ENCODE measurements around the gene SLC8A2. TPM values are rescaled to one million over a fixed set of nuclear protein-coding genes. Genes with fewer than 3 reads are reported as not detected.

SLC8A2 gene
- total and polyA plus RNA-seq, 2 experiments from 2014 or later = 0.86 to 10.0 TPM

DNA sequence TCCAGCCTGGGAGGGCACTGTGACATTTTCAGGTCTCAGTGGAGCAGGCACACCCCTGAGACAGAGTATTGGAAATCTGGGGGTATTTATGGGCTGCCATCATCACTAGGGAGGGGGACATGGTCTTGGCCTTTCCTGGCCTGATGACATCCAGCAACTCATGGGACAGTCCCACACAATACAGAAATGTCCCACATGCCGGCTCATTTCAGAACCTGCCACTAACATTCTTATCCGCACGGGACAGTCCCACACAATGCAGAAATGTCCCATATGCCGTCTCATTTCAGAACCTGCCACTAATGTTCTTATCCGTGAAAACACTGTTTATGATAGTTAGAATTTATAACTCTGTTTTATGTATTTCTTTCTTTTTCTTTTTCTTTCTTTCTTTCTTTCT lies 9.8 kb downstream of the SLC8A2 start (continued):
- TF ChIP-seq, protein P1, sequence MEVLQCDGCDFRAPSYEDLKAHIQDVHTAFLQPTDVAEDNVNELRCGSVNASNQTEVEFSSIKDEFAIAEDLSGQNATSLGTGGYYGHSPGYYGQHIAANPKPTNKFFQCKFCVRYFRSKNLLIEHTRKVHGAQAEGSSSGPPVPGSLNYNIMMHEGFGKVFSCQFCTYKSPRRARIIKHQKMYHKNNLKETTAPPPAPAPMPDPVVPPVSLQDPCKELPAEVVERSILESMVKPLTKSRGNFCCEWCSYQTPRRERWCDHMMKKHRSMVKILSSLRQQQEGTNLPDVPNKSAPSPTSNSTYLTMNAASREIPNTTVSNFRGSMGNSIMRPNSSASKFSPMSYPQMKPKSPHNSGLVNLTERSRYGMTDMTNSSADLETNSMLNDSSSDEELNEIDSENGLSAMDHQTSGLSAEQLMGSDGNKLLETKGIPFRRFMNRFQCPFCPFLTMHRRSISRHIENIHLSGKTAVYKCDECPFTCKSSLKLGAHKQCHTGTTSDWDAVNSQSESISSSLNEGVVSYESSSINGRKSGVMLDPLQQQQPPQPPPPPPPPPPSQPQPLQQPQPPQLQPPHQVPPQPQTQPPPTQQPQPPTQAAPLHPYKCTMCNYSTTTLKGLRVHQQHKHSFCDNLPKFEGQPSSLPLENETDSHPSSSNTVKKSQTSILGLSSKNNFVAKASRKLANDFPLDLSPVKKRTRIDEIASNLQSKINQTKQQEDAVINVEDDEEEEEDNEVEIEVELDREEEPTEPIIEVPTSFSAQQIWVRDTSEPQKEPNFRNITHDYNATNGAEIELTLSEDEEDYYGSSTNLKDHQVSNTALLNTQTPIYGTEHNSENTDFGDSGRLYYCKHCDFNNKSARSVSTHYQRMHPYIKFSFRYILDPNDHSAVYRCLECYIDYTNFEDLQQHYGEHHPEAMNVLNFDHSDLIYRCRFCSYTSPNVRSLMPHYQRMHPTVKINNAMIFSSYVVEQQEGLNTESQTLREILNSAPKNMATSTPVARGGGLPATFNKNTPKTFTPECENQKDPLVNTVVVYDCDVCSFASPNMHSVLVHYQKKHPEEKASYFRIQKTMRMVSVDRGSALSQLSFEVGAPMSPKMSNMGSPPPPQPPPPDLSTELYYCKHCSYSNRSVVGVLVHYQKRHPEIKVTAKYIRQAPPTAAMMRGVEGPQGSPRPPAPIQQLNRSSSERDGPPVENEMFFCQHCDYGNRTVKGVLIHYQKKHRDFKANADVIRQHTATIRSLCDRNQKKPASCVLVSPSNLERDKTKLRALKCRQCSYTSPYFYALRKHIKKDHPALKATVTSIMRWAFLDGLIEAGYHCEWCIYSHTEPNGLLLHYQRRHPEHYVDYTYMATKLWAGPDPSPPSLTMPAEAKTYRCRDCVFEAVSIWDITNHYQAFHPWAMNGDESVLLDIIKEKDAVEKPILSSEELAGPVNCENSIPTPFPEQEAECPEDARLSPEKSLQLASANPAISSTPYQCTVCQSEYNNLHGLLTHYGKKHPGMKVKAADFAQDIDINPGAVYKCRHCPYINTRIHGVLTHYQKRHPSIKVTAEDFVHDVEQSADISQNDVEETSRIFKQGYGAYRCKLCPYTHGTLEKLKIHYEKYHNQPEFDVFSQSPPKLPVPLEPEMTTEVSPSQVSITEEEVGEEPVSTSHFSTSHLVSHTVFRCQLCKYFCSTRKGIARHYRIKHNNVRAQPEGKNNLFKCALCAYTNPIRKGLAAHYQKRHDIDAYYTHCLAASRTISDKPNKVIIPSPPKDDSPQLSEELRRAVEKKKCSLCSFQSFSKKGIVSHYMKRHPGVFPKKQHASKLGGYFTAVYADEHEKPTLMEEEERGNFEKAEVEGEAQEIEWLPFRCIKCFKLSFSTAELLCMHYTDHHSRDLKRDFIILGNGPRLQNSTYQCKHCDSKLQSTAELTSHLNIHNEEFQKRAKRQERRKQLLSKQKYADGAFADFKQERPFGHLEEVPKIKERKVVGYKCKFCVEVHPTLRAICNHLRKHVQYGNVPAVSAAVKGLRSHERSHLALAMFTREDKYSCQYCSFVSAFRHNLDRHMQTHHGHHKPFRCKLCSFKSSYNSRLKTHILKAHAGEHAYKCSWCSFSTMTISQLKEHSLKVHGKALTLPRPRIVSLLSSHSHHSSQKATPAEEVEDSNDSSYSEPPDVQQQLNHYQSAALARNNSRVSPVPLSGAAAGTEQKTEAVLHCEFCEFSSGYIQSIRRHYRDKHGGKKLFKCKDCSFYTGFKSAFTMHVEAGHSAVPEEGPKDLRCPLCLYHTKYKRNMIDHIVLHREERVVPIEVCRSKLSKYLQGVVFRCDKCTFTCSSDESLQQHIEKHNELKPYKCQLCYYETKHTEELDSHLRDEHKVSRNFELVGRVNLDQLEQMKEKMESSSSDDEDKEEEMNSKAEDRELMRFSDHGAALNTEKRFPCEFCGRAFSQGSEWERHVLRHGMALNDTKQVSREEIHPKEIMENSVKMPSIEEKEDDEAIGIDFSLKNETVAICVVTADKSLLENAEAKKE (CRISPR knock-in tag; IDR thresholded peaks at IDR 0.05) = no peak
- TF ChIP-seq ZNF331 (CRISPR knock-in tag; IDR thresholded peaks at IDR 0.05; ENCODE audit: low read depth) (no peak), ZNF114 (CRISPR knock-in tag; IDR thresholded peaks at IDR 0.05) (no peak), EZH2 (IDR thresholded peaks at IDR 0.05; ENCODE audit: low read depth, unreplicated experiment) (no peak), POLR2AphosphoS5 (IDR thresholded peaks at IDR 0.05; ENCODE audit: low read depth) (no peak), STAT1 (IDR thresholded peaks at IDR 0.05; ENCODE audit: unreplicated experiment) (no peak)
- TF ChIP-seq, protein P2, sequence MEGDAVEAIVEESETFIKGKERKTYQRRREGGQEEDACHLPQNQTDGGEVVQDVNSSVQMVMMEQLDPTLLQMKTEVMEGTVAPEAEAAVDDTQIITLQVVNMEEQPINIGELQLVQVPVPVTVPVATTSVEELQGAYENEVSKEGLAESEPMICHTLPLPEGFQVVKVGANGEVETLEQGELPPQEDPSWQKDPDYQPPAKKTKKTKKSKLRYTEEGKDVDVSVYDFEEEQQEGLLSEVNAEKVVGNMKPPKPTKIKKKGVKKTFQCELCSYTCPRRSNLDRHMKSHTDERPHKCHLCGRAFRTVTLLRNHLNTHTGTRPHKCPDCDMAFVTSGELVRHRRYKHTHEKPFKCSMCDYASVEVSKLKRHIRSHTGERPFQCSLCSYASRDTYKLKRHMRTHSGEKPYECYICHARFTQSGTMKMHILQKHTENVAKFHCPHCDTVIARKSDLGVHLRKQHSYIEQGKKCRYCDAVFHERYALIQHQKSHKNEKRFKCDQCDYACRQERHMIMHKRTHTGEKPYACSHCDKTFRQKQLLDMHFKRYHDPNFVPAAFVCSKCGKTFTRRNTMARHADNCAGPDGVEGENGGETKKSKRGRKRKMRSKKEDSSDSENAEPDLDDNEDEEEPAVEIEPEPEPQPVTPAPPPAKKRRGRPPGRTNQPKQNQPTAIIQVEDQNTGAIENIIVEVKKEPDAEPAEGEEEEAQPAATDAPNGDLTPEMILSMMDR (conservative IDR thresholded peaks at IDR 0.05; ENCODE audit: low read depth in 2 of 2) = no peak

DNA sequence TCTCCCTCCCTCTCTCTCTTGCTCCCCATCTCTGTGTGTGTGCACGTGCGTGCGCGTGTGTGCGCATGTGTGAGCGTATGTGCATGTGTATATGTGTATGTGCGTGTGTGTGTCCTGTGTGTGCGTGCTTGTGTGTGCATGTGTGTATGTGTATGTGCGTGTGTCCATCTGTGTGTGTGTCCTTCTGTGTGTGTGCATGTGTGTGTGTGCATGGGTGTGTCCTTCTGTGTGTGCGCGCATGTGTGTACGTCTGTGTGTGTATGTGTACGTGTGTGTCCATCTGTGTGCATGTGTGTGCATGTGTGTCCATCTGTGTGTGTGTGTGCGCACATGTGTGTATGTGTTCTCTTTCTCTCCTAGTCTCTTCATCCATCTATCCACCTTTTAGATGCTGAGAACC lies 12.2 kb downstream of the SLC8A2 start:
- Histone ChIP-seq H3K4me3 (no peak overlapping the region), H4K20me1 (replicated peaks; ENCODE audit: insufficient read depth) (0 out of 2 replicates have a peak, but pooled peaks cover 4% of the 10 kb centered on the region), H2AFZ (no peak overlapping the region), H3K27me3 (ENCODE audit: insufficient read depth) (peaks cover 41% of the 10 kb centered on the region), H3K9me2 (ENCODE audit: insufficient read depth) (no peaks in the 10 kb centered on the region), H3F3A (replicated peaks; ENCODE audit: low read depth) (0 out of 2 replicates have a peak, but pooled peaks cover 5% of the 10 kb centered on the region), H3K4me1 (ENCODE audit: insufficient read depth) (peaks cover 5% of the 10 kb centered on the region; the same call in 1 of the 2 replicates), H3K79me2 (replicated peaks; ENCODE audit: insufficient read depth) (no peaks in the 10 kb centered on the region), H3K4me2 (no peak overlapping the region), H3K27ac (ENCODE audit: low read depth) (no peak overlapping the region), H3K36me3 (ENCODE audit: insufficient read depth) (no peaks in the 10 kb centered on the region; the same call in 1 of the 2 replicates)
- no peak overlapping the region for H3K27ac Mint-ChIP-seq
- H3K9me3 Mint-ChIP-seq = no peaks in the 10 kb centered on the region
- DNase-seq (ENCODE audit: low spot score) = no peak
- peaks cover 3% of the 10 kb centered on the region for H3K4me1 Mint-ChIP-seq
- peaks cover 17% of the 10 kb centered on the region for H3K36me3 Mint-ChIP-seq (ENCODE audit: low read depth)
- no peak for ATAC-seq
- H3K27me3 Mint-ChIP-seq (ENCODE audit: insufficient read depth, low read depth, poor library complexity) = no peaks in the 10 kb centered on the region
- H3K4me3 Mint-ChIP-seq = no peak overlapping the region
- TF ChIP-seq, protein P3, sequence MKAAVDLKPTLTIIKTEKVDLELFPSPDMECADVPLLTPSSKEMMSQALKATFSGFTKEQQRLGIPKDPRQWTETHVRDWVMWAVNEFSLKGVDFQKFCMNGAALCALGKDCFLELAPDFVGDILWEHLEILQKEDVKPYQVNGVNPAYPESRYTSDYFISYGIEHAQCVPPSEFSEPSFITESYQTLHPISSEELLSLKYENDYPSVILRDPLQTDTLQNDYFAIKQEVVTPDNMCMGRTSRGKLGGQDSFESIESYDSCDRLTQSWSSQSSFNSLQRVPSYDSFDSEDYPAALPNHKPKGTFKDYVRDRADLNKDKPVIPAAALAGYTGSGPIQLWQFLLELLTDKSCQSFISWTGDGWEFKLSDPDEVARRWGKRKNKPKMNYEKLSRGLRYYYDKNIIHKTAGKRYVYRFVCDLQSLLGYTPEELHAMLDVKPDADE (IDR thresholded peaks at IDR 0.05) = no peak
- TF ChIP-seq, protein P2 (conservative IDR thresholded peaks at IDR 0.05; ENCODE audit: low read depth in 2 of 2) = no peak
- TF ChIP-seq POLR2AphosphoS5 (IDR thresholded peaks at IDR 0.05; ENCODE audit: low read depth) (no peak), EZH2 (IDR thresholded peaks at IDR 0.05; ENCODE audit: low read depth, unreplicated experiment) (no peak), ZNF114 (CRISPR knock-in tag; IDR thresholded peaks at IDR 0.05) (no peak)
